ENCODE measurements around the gene FKBP3. TPM values are rescaled to one million over a fixed set of nuclear protein-coding genes. Genes with fewer than 3 reads are reported as not detected.

Gene FKBP3
- total and polyA plus RNA-seq, 2 experiments from 2014 or later, result 114 to 699 TPM

DNA sequence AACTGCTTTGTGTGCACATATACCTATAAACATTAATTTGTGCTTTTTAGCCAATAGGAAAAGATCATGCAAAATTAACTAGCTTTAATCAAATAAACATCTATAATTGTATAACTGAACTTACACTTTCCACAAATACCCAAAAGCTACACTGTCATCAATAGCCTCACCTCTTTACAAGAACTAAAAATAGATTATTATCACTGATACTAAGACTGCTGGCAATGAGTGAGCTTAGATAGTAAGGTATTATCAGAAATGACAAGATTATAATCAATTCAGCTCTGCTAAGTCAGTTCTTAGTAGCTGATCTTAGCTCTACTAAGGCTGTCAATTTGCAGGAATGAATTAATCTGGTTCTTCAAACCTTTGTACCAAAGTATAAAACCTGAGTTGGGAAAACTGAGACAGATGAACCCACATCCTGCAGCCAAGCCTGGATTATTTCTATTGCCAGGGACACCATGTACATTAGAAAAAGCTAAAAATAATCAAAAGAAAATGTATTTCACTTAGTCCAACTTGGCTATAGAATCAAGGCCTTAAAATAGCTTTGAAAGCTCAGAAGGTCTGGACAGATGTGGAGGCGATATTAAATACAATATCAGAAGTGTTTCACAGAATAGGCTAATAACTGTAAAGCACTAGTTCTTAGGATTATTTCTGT is 5.2 kb downstream of the FKBP3 start (continued):
- TF ChIP-seq, protein P1, sequence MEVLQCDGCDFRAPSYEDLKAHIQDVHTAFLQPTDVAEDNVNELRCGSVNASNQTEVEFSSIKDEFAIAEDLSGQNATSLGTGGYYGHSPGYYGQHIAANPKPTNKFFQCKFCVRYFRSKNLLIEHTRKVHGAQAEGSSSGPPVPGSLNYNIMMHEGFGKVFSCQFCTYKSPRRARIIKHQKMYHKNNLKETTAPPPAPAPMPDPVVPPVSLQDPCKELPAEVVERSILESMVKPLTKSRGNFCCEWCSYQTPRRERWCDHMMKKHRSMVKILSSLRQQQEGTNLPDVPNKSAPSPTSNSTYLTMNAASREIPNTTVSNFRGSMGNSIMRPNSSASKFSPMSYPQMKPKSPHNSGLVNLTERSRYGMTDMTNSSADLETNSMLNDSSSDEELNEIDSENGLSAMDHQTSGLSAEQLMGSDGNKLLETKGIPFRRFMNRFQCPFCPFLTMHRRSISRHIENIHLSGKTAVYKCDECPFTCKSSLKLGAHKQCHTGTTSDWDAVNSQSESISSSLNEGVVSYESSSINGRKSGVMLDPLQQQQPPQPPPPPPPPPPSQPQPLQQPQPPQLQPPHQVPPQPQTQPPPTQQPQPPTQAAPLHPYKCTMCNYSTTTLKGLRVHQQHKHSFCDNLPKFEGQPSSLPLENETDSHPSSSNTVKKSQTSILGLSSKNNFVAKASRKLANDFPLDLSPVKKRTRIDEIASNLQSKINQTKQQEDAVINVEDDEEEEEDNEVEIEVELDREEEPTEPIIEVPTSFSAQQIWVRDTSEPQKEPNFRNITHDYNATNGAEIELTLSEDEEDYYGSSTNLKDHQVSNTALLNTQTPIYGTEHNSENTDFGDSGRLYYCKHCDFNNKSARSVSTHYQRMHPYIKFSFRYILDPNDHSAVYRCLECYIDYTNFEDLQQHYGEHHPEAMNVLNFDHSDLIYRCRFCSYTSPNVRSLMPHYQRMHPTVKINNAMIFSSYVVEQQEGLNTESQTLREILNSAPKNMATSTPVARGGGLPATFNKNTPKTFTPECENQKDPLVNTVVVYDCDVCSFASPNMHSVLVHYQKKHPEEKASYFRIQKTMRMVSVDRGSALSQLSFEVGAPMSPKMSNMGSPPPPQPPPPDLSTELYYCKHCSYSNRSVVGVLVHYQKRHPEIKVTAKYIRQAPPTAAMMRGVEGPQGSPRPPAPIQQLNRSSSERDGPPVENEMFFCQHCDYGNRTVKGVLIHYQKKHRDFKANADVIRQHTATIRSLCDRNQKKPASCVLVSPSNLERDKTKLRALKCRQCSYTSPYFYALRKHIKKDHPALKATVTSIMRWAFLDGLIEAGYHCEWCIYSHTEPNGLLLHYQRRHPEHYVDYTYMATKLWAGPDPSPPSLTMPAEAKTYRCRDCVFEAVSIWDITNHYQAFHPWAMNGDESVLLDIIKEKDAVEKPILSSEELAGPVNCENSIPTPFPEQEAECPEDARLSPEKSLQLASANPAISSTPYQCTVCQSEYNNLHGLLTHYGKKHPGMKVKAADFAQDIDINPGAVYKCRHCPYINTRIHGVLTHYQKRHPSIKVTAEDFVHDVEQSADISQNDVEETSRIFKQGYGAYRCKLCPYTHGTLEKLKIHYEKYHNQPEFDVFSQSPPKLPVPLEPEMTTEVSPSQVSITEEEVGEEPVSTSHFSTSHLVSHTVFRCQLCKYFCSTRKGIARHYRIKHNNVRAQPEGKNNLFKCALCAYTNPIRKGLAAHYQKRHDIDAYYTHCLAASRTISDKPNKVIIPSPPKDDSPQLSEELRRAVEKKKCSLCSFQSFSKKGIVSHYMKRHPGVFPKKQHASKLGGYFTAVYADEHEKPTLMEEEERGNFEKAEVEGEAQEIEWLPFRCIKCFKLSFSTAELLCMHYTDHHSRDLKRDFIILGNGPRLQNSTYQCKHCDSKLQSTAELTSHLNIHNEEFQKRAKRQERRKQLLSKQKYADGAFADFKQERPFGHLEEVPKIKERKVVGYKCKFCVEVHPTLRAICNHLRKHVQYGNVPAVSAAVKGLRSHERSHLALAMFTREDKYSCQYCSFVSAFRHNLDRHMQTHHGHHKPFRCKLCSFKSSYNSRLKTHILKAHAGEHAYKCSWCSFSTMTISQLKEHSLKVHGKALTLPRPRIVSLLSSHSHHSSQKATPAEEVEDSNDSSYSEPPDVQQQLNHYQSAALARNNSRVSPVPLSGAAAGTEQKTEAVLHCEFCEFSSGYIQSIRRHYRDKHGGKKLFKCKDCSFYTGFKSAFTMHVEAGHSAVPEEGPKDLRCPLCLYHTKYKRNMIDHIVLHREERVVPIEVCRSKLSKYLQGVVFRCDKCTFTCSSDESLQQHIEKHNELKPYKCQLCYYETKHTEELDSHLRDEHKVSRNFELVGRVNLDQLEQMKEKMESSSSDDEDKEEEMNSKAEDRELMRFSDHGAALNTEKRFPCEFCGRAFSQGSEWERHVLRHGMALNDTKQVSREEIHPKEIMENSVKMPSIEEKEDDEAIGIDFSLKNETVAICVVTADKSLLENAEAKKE (CRISPR knock-in tag; IDR thresholded peaks at IDR 0.05), result no peak
- TF ChIP-seq ZNF114 (CRISPR knock-in tag; IDR thresholded peaks at IDR 0.05) (no peak), EZH2 (IDR thresholded peaks at IDR 0.05; ENCODE audit: low read depth, unreplicated experiment) (no peak), EZH2phosphoT487 (IDR thresholded peaks at IDR 0.05; ENCODE audit: unreplicated experiment) (no peak), CREB1 (CRISPR knock-in tag; IDR thresholded peaks at IDR 0.05; ENCODE audit: low read depth) (no peak), ZNF331 (CRISPR knock-in tag; IDR thresholded peaks at IDR 0.05; ENCODE audit: low read depth) (no peak)
- TF ChIP-seq, protein P2, sequence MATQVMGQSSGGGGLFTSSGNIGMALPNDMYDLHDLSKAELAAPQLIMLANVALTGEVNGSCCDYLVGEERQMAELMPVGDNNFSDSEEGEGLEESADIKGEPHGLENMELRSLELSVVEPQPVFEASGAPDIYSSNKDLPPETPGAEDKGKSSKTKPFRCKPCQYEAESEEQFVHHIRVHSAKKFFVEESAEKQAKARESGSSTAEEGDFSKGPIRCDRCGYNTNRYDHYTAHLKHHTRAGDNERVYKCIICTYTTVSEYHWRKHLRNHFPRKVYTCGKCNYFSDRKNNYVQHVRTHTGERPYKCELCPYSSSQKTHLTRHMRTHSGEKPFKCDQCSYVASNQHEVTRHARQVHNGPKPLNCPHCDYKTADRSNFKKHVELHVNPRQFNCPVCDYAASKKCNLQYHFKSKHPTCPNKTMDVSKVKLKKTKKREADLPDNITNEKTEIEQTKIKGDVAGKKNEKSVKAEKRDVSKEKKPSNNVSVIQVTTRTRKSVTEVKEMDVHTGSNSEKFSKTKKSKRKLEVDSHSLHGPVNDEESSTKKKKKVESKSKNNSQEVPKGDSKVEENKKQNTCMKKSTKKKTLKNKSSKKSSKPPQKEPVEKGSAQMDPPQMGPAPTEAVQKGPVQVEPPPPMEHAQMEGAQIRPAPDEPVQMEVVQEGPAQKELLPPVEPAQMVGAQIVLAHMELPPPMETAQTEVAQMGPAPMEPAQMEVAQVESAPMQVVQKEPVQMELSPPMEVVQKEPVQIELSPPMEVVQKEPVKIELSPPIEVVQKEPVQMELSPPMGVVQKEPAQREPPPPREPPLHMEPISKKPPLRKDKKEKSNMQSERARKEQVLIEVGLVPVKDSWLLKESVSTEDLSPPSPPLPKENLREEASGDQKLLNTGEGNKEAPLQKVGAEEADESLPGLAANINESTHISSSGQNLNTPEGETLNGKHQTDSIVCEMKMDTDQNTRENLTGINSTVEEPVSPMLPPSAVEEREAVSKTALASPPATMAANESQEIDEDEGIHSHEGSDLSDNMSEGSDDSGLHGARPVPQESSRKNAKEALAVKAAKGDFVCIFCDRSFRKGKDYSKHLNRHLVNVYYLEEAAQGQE (IDR thresholded peaks at IDR 0.05; ENCODE audit: unreplicated experiment), result no peak
